WERI-Rb-1 (cell line): Measurements from ENCODE around the gene HPCAL1.

Experiments used
- DNase-seq: peaks from one replicate; pipeline ENCODE4 v3.0.0-alpha.2; 2020
- H3K27ac ChIP-seq: fragments of 250-450 bp; sonication (Bioruptor Pico); 2 replicates; pipeline ENCODE4 v1.5.1; 2020; ENCODE audit warnings: mild to moderate bottlenecking, moderate library complexity
- H3K27me3 ChIP-seq: fragments of 250-450 bp; sonication (Bioruptor Pico); 2 replicates; pipeline ENCODE4 v1.5.1; 2021; ENCODE audit warnings: mild to moderate bottlenecking, low read depth, moderate library complexity; ENCODE audit not compliant: insufficient read depth, severe bottlenecking
- H3K36me3 ChIP-seq: fragments of 250-450 bp; sonication (Bioruptor Pico); 2 replicates; pipeline ENCODE4 v1.5.1; 2020; ENCODE audit warnings: mild to moderate bottlenecking, moderate library complexity
- H3K4me3 ChIP-seq: 2 replicates; pipeline ENCODE4 v1.5.1; 2011; ENCODE audit warnings: low read depth, mild to moderate bottlenecking, control low read depth, low read length
- H3K9me3 ChIP-seq: fragments of 250-450 bp; sonication (Bioruptor Pico); 2 replicates; pipeline ENCODE4 v1.5.1; 2021; ENCODE audit warnings: mild to moderate bottlenecking, moderate library complexity; ENCODE audit not compliant: severe bottlenecking
- CTCF ChIP-seq: IDR thresholded peaks from 2 replicates; pipeline ENCODE4 v1.5.1; 2011; ENCODE audit warnings: low read depth, mild to moderate bottlenecking, control low read depth, inconsistent platforms, low read length

The HPCAL1 gene

GRCh38 chr2:10273215-10274175 lies 29.2 kb upstream of the HPCAL1 start:
- Histone ChIP-seq H3K36me3 (no peaks in the 10 kb centered on the region), H3K27me3 (no peaks in the 10 kb centered on the region), H3K27ac (no peak overlapping the region), H3K4me3 (no peak overlapping the region), H3K9me3 (peaks cover 5% of the 10 kb centered on the region)
- no peak for TF ChIP-seq CTCF
- DNase-seq = peak; percentile 4

GRCh38 chr2:10274376-10274775 lies 28.3 kb upstream of the HPCAL1 start:
- Histone ChIP-seq H3K36me3 (no peaks in the 10 kb centered on the region), H3K27ac (no peak overlapping the region), H3K27me3 (no peaks in the 10 kb centered on the region), H3K9me3 (peaks cover 5% of the 10 kb centered on the region), H3K4me3 (no peak overlapping the region)
- no peak for TF ChIP-seq CTCF
- DNase-seq = no peak

DNA sequence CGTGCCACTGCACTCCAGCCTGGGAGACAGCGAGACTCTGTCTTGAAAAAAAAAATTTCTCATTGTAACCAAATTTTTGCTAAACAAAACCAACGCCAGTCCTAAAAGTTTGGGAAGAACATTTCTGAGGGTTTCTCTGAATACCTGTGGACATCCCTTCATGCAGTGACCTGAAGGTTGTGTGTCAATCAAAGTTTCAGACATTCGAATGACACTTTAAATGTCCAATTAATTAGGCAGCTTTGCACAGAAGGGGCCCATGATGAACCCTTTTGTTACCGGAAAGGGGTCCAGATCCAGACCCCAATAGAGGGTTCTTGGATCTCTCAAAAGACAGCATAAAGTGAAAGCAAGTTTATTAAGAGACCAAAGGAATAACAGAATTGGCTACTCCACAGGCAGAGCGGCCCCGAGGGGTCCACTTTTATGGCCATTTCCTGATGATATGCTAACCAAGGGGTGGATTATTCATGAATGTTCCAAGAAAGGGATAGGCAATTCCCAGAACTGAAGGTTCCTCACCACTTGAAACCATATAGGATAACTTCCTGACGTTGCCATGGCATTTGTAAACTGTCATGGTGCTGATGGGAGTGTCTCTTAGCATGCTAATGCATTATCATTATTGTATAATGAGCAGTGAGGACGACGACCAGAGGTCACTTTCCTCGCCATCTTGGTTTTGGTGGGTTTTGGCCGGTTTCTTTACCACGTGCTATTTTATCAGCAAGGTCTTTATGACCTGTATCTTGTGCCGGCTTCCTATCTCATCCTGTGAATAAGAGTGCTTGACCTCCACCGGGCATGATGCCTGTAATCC lies 27.5 kb upstream of the HPCAL1 start:
- DNase-seq = no peak
- H3K27ac ChIP-seq = no peak overlapping the region
- peaks cover 5% of the 10 kb centered on the region for H3K9me3 ChIP-seq
- no peak for TF ChIP-seq CTCF
- H3K4me3 ChIP-seq = no peak overlapping the region
- H3K27me3 ChIP-seq = no peaks in the 10 kb centered on the region
- H3K36me3 ChIP-seq = no peaks in the 10 kb centered on the region

GRCh38 chr2:10276481-10277292 lies 26.0 kb upstream of the HPCAL1 start:
- H3K27ac ChIP-seq = no peak overlapping the region
- no peaks in the 10 kb centered on the region for H3K27me3 ChIP-seq
- no peak for DNase-seq
- peaks cover 5% of the 10 kb centered on the region for H3K9me3 ChIP-seq
- no peaks in the 10 kb centered on the region for H3K36me3 ChIP-seq
- no peak for TF ChIP-seq CTCF
- H3K4me3 ChIP-seq = no peak overlapping the region

- TF ChIP-seq CTCF = no peak
- Histone ChIP-seq H3K27ac (no peak overlapping the region), H3K36me3 (no peaks in the 10 kb centered on the region), H3K9me3 (peaks cover 2% of the 10 kb centered on the region), H3K4me3 (no peak overlapping the region), H3K27me3 (no peaks in the 10 kb centered on the region)
- no peak for DNase-seq
These were observed 25.2 kb upstream of the HPCAL1 start for GRCh38 chr2:10277293-10278028.
